Smooth muscle cell (in vitro differentiated cells): Measurements from ENCODE around the gene KIF22. TPM values are rescaled to one million over a fixed set of nuclear protein-coding genes. Genes with fewer than 3 reads are reported as not detected.

Experiments used
- DNase-seq: peaks from one replicate; lab custom pipeline; 2025; ENCODE audit not compliant: unreplicated experiment; lab: John Stamatoyannopoulos, UW
- H2AFZ ChIP-seq: fragments of 200-600 bp; sonication (generic); 2 replicates; pipeline ENCODE4 v1.6.0; 2016; ENCODE audit warnings: antibody characterized with exemption, low read depth, mild to moderate bottlenecking
- H3F3A ChIP-seq: fragments of 200-600 bp; sonication (generic); 2 replicates; pipeline ENCODE4 v1.6.0; 2017; ENCODE audit warnings: antibody characterized with exemption, low read depth
- H3K27ac ChIP-seq: fragments of 200-600 bp; sonication (generic); 2 replicates; pipeline ENCODE4 v1.5.1; 2016; ENCODE audit warnings: low read depth, mild to moderate bottlenecking
- H3K27me3 ChIP-seq: fragments of 200-600 bp; sonication (generic); 2 replicates; pipeline ENCODE4 v1.6.1; 2016; ENCODE audit warnings: low read depth, mild to moderate bottlenecking
- H3K36me3 ChIP-seq: fragments of 200-600 bp; sonication (generic); 2 replicates; pipeline ENCODE4 v1.5.1; 2016; ENCODE audit warnings: low read depth
- H3K4me1 ChIP-seq: fragments of 200-600 bp; sonication (generic); 2 replicates; pipeline ENCODE4 v1.5.1; 2016; ENCODE audit warnings: low read depth
- H3K4me2 ChIP-seq: fragments of 200-600 bp; sonication (generic); 2 replicates; pipeline ENCODE4 v1.6.0; 2016; ENCODE audit warnings: mild to moderate bottlenecking
- H3K4me3 ChIP-seq: fragments of 200-600 bp; sonication (generic); 2 replicates; pipeline ENCODE4 v1.5.1; 2016; ENCODE audit warnings: mild to moderate bottlenecking
- H3K79me2 ChIP-seq: fragments of 200-600 bp; sonication (generic); 2 replicates; pipeline ENCODE4 v1.6.0; 2016; ENCODE audit warnings: low read depth, mild to moderate bottlenecking
- H3K9ac ChIP-seq: fragments of 200-600 bp; sonication (generic); 2 replicates; pipeline ENCODE4 v1.6.0; 2016; ENCODE audit warnings: low read depth
- H3K9me3 ChIP-seq: fragments of 200-600 bp; sonication (generic); replicated peaks from 2 replicates; pipeline ENCODE4 v1.5.1; 2016; ENCODE audit warnings: low read depth
- H4K20me1 ChIP-seq: fragments of 200-600 bp; sonication (generic); 2 replicates; pipeline ENCODE4 v1.6.0; 2016; ENCODE audit warnings: low read depth
- WGBS: methylation state at CpG from one replicate; pipeline ENCODE4 v1.1.7; 2016; ENCODE audit warnings: low lambda C conversion rate; 5-methylcytosine and 5-hydroxymethylcytosine counted together
- polyA plus RNA-seq: library from polyadenylated mRNA; unstranded; fragments of >200 nt; fragmentation: Nextera tagmentation; extraction: Ambion mirVana; gene quantifications from 2 replicates; pipeline ENCODE4 v1.2.1, GENCODE V29; 2016
- total RNA-seq: library from RNA; depleted of rRNA; stranded (reverse); fragments of >200 nt; gene quantifications from 2 replicates; pipeline ENCODE4 v1.2.3, GENCODE V29; 2014
- TF ChIP-seq, protein P1 (sequence below): fragments of 200-600 bp; sonication (generic); IDR thresholded peaks from 2 replicates; pipeline ENCODE4 v1.5.1; 2017; ENCODE audit warnings: borderline replicate concordance, mild to moderate bottlenecking, antibody characterized with exemption; ENCODE audit not compliant: insufficient read depth, poor library complexity, severe bottlenecking

The KIF22 gene
- total and polyA plus RNA-seq, 2 experiments from 2014 or later: 16.0 to 33.5 TPM

DNA sequence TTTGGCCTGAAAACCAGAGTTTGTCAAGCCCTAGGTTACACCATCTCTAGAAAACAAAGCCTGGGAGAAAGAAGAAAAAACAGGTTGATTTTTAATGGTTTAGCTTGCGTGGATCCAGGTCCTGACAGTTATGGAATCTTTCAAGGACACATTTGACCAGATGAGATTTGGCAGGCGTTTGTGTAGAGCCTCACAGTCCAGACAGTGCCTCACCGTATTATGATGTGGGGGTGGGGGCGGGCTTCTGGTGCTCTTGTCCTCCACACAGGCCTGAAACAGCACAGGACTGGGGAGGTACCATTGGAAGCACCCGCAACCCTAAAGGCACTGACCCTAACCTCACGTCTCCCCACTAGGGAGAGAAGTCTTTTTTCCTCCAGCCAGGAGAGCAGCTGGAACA, 49.3 kb downstream of the KIF22 start:
- 66% methylated on average over 6 of the region's 6 CpGs for WGBS
- Histone ChIP-seq H3K79me2 (no peaks in the 10 kb centered on the region), H3F3A (no peaks in the 10 kb centered on the region), H3K36me3 (no peaks in the 10 kb centered on the region), H3K27me3 (no peaks in the 10 kb centered on the region), H3K4me3 (no peak overlapping the region), H3K9ac (no peak overlapping the region), H3K9me3 (no peaks in the 10 kb centered on the region), H3K4me1 (no peaks in the 10 kb centered on the region), H3K27ac (no peak overlapping the region), H3K4me2 (no peak overlapping the region), H2AFZ (no peak overlapping the region), H4K20me1 (no peaks in the 10 kb centered on the region)
- TF ChIP-seq, protein P1, sequence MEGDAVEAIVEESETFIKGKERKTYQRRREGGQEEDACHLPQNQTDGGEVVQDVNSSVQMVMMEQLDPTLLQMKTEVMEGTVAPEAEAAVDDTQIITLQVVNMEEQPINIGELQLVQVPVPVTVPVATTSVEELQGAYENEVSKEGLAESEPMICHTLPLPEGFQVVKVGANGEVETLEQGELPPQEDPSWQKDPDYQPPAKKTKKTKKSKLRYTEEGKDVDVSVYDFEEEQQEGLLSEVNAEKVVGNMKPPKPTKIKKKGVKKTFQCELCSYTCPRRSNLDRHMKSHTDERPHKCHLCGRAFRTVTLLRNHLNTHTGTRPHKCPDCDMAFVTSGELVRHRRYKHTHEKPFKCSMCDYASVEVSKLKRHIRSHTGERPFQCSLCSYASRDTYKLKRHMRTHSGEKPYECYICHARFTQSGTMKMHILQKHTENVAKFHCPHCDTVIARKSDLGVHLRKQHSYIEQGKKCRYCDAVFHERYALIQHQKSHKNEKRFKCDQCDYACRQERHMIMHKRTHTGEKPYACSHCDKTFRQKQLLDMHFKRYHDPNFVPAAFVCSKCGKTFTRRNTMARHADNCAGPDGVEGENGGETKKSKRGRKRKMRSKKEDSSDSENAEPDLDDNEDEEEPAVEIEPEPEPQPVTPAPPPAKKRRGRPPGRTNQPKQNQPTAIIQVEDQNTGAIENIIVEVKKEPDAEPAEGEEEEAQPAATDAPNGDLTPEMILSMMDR: no peak
- no peak for DNase-seq

DNA sequence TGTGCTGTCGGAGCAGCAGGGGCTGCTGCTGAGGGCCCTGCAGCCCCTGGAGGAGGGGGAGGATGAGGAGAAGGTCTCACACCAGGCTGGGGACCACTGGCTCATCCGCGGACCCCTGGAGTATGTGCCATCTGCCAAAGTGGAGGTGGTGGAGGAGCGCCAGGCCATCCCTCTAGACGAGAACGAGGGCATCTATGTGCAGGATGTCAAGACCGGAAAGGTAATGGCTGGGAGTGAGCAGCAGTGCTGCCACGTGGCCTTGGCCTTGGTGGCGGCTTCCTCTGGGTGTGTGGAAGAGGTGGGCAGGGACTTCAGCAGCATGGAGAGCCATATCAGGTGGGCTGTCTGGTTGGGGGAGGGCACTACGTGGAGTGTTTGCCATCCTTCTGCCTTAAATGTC, 49.7 kb downstream of the KIF22 start:
- Histone ChIP-seq H3K79me2 (no peaks in the 10 kb centered on the region), H3F3A (no peaks in the 10 kb centered on the region), H3K9ac (no peak overlapping the region), H4K20me1 (no peaks in the 10 kb centered on the region), H3K4me2 (no peak overlapping the region), H3K9me3 (no peaks in the 10 kb centered on the region), H3K4me1 (no peaks in the 10 kb centered on the region), H3K4me3 (no peak overlapping the region), H3K36me3 (no peaks in the 10 kb centered on the region), H3K27me3 (no peaks in the 10 kb centered on the region), H3K27ac (no peak overlapping the region), H2AFZ (no peak overlapping the region)
- DNase-seq: no peak
- 94% methylated on average over 10 of the region's 10 CpGs for WGBS
- TF ChIP-seq, protein P1: no peak

DNA sequence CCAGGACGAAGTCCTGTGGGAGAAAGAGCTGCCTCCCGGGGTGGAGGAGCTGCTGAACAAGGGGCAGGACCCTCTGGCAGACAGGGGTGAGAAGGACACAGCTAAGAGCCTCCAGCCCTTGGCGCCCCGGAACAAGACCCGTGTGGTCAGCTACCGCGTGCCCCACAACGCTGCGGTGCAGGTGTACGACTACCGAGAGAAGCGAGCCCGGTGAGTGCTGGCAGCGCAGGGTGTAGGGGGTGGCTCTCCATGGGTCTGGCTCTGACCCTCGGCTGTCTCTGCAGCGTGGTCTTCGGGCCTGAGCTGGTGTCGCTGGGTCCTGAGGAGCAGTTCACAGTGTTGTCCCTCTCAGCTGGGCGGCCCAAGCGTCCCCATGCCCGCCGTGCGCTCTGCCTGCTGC, 51.1 kb downstream of the KIF22 start:
- H3K4me2 ChIP-seq: no peak overlapping the region
- DNase-seq: no peak

More for the DNA sequence above, 51.1 kb downstream of the KIF22 start:
- no peak overlapping the region for H3K27ac ChIP-seq
- no peak overlapping the region for H3K9ac ChIP-seq
- WGBS: 97% methylated on average over 21 of the region's 23 CpGs
- no peaks in the 10 kb centered on the region for H3K36me3 ChIP-seq
- TF ChIP-seq, protein P1: no peak
- no peaks in the 10 kb centered on the region for H3K27me3 ChIP-seq
- no peak overlapping the region for H2AFZ ChIP-seq
- H3F3A ChIP-seq: no peaks in the 10 kb centered on the region
- H4K20me1 ChIP-seq: no peaks in the 10 kb centered on the region
- no peaks in the 10 kb centered on the region for H3K4me1 ChIP-seq
- H3K9me3 ChIP-seq: no peaks in the 10 kb centered on the region
- no peak overlapping the region for H3K4me3 ChIP-seq
- H3K79me2 ChIP-seq: no peaks in the 10 kb centered on the region
